Epithelial cell of proximal tubule (primary cell): ENCODE data around the gene FGD5. TPM values are rescaled to one million over a fixed set of nuclear protein-coding genes. Genes with fewer than 3 reads are reported as not detected.

Source experiments
- DNase-seq: peaks from one replicate; pipeline ENCODE4 v3.0.0-alpha.2; 2011; ENCODE audit warnings: low read depth
- H3K4me3 ChIP-seq: 2 replicates; pipeline ENCODE4 v1.5.1; 2011; ENCODE audit warnings: low read depth, mild to moderate bottlenecking, low read length
- total RNA-seq: library from RNA; depleted of rRNA; stranded (reverse); fragments of >200 nt; gene quantifications from 2 replicates; pipeline ENCODE4 v1.2.3, GENCODE V29; 2015
- TF ChIP-seq, protein P1 (sequence below): conservative IDR thresholded peaks from 2 replicates; pipeline ENCODE4 v1.5.1; 2012; ENCODE audit warnings: low read depth, mild to moderate bottlenecking, low read length

The FGD5 gene, protein sequence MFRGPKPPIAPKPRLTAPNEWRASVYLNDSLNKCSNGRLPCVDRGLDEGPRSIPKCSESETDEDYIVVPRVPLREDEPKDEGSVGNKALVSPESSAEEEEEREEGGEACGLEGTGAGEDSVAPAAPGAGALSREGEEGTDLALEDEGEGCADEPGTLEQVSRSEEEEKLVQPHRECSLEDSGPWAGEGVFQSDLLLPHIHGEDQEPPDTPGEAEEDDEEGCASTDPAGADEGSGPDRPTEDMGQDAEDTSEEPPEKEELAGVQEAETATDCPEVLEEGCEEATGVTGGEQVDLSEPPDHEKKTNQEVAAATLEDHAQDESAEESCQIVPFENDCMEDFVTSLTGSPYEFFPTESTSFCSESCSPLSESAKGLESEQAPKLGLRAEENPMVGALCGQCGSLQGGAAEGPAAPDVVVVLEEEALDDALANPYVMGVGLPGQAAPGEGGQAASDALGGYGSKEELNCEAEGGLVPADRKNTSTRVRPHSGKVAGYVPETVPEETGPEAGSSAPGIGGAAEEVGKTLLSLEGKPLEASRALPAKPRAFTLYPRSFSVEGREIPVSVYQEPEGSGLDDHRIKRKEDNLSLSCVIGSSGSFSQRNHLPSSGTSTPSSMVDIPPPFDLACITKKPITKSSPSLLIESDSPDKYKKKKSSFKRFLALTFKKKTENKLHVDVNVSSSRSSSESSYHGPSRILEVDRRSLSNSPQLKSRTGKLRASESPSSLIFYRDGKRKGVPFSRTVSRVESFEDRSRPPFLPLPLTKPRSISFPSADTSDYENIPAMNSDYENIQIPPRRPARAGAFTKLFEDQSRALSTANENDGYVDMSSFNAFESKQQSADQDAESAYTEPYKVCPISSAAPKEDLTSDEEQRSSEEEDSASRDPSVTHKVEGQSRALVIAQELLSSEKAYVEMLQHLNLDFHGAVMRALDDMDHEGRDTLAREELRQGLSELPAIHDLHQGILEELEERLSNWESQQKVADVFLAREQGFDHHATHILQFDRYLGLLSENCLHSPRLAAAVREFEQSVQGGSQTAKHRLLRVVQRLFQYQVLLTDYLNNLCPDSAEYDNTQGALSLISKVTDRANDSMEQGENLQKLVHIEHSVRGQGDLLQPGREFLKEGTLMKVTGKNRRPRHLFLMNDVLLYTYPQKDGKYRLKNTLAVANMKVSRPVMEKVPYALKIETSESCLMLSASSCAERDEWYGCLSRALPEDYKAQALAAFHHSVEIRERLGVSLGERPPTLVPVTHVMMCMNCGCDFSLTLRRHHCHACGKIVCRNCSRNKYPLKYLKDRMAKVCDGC (N-terminal part only)
- total RNA-seq = 0.06 TPM in 1 of 2 replicates, not detected in the other

- TF ChIP-seq, protein P1, sequence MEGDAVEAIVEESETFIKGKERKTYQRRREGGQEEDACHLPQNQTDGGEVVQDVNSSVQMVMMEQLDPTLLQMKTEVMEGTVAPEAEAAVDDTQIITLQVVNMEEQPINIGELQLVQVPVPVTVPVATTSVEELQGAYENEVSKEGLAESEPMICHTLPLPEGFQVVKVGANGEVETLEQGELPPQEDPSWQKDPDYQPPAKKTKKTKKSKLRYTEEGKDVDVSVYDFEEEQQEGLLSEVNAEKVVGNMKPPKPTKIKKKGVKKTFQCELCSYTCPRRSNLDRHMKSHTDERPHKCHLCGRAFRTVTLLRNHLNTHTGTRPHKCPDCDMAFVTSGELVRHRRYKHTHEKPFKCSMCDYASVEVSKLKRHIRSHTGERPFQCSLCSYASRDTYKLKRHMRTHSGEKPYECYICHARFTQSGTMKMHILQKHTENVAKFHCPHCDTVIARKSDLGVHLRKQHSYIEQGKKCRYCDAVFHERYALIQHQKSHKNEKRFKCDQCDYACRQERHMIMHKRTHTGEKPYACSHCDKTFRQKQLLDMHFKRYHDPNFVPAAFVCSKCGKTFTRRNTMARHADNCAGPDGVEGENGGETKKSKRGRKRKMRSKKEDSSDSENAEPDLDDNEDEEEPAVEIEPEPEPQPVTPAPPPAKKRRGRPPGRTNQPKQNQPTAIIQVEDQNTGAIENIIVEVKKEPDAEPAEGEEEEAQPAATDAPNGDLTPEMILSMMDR = no peak
- DNase-seq = no peak
- H3K4me3 ChIP-seq = no peak within 1 kb of the TSS
Measured at GRCh38 chr3:14818804-14819500, at the start of gene FGD5. Gene FGD5 (plus strand): TSS chr3:14818962. CDS start chr3:14819072, 110 bp downstream.

DNA sequence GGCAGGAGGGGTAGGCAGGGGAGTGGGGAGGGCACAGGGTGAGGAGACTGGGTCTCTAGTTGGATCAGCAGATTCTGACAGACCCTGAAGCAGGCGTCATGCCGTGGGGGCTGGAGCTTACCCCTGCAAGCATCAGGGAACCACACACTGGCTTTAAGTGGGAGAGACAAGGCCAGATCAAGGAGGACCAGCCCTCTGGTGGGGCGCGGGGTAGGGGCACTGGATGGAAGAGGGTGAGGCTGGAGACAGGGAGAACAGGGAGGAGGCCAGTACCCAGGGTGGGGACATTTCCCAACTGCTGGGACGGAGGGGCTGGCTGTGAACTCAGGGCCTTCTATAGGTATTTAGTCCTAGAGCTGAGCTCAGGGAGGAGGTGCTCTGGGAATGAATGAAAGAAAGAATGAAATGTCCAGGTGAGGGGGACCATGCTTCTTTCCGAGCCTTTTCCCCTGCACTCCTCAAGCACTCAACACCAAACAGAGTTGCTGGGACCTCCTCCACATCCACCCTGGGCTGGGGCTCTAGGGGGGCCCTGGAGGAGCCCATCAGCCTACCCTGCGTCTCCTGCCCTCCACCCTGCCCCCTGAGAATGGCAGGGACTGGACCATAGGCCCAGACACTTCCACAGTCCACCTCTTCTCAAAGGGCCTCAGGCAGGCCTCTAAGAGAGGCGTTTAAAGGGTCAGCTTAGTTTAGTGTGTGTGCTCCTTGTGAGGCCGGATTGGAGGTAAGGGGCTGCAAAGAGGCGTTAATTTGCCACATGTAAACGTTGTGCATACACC is 49.0 kb upstream of the FGD5 start:
- H3K4me3 ChIP-seq = no peak overlapping the region

DNA sequence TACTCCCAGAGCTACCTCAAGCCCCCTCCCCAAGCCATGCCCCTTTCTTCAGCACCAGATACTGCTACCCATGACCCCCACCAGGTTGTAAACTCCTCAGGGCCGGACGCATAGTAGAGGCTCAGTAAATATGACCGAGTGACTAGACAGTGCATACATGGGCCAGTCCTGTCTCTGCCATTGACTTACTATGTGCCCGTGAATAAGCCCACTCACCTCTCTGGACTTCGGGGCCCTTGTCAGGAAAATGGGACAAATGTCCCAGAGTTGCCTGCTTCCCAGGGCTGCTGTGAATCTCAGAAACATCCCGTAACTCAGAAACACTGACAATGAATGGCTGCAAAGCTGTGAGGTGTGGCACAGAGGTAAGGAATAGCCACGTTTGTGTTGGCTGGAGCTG is 48.2 kb upstream of the FGD5 start:
- H3K4me3 ChIP-seq = no peak overlapping the region
- no peak for DNase-seq
- TF ChIP-seq, protein P1 = no peak

More for the DNA sequence above, 49.0 kb upstream of the FGD5 start:
- no peak for DNase-seq
- TF ChIP-seq, protein P1 = no peak

GRCh38 chr3:14771593-14772497 is 46.9 kb upstream of the FGD5 start:
- H3K4me3 ChIP-seq = no peak overlapping the region
- TF ChIP-seq, protein P1 = no peak
- DNase-seq = no peak

GRCh38 chr3:14772533-14773138 is 46.1 kb upstream of the FGD5 start:
- TF ChIP-seq, protein P1 = no peak
- DNase-seq = no peak
- H3K4me3 ChIP-seq = no peak overlapping the region
